Measurements from ENCODE around the gene TJP1. TPM values are rescaled to one million over a fixed set of nuclear protein-coding genes. Genes with fewer than 3 reads are reported as not detected.

The TJP1 gene
- polyA plus RNA-seq, 1 donor (not counting 4 experiments of a cell fraction or from before 2014, with no cell fraction given) = 54.7 TPM

DNA sequence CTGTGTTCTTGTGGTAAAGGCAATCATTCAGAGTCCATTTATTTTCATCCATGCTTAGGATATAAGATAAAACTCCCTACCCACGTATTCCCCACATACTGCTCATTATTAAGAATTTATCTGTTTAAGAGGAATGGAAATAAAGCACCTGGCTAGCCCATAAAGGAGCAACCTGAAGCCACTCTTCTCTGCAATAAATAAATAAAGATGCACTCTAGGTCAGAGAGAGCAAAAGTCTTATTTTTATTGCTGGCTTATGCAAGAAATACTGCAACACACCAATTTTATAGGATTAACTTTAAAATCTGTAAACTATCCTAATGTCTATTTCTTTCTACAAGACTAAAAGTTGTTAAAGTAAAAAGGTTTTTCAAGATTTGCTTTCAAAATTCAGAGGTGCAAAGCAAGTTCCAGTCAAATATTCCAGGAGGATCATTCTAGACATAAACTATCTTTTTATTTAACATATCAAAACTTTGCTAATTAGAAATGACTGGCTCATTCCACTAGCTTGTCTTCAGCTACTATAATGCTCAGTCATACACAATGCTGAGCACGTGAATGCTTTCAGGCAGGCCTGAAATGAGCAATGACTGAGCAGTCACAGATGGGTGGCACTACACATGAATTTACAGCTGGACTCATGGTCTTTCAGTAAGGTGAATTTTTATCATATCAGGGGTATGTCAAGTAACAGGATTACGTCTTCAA is 7.1 kb downstream of the TJP1 start:
- no peak for DNase-seq (ENCODE audit: low read depth, low spot score)
- H3K79me2 ChIP-seq (ENCODE audit: control insufficient read depth, insufficient read depth, low read length) = peaks cover 97% of the 10 kb centered on the region
- peak; percentile 72 for FAIRE-seq
- peaks cover 23% of the 10 kb centered on the region for H4K20me1 ChIP-seq (ENCODE audit: control insufficient read depth, extremely low read depth, insufficient read depth, low read length)
- H3K4me3 ChIP-seq (ENCODE audit: control insufficient read depth in 2 of 3, extremely low read depth in 1 of 3, insufficient read depth in 2 of 3, low read depth in 1 of 3, low read length in 3 of 3) = no peak overlapping the region
- peaks cover 0 to 3% of the 10 kb centered on the region in 2 experiments for H3K36me3 ChIP-seq (ENCODE audit: control insufficient read depth in 2 of 2, extremely low read depth in 1 of 2, insufficient read depth in 2 of 2, low read length in 2 of 2)
- no peaks in the 10 kb centered on the region for H3K9me3 ChIP-seq (ENCODE audit: control insufficient read depth, low read depth, low read length)
- H3K4me2 ChIP-seq (ENCODE audit: control insufficient read depth, extremely low read depth, insufficient read depth, low read depth, low read length) = no peak overlapping the region
- no peaks in the 10 kb centered on the region for H3K27me3 ChIP-seq (ENCODE audit: control insufficient read depth, extremely low read depth, insufficient read depth, low read length)
- no peak overlapping the region for H2AFZ ChIP-seq (ENCODE audit: control insufficient read depth, low read length)
- dilution Hi-C loops (cut with MboI; ENCODE audit: extremely low pct_ligation_motif_present, low sequenced_read_pairs) = no loop called here
- no peak for TF ChIP-seq EZH2 (IDR thresholded peaks at IDR 0.05; ENCODE audit: low read length)
- TF ChIP-seq, protein P1, sequence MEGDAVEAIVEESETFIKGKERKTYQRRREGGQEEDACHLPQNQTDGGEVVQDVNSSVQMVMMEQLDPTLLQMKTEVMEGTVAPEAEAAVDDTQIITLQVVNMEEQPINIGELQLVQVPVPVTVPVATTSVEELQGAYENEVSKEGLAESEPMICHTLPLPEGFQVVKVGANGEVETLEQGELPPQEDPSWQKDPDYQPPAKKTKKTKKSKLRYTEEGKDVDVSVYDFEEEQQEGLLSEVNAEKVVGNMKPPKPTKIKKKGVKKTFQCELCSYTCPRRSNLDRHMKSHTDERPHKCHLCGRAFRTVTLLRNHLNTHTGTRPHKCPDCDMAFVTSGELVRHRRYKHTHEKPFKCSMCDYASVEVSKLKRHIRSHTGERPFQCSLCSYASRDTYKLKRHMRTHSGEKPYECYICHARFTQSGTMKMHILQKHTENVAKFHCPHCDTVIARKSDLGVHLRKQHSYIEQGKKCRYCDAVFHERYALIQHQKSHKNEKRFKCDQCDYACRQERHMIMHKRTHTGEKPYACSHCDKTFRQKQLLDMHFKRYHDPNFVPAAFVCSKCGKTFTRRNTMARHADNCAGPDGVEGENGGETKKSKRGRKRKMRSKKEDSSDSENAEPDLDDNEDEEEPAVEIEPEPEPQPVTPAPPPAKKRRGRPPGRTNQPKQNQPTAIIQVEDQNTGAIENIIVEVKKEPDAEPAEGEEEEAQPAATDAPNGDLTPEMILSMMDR (optimal IDR thresholded peaks at IDR 0.05 in 1 of 3, IDR thresholded peaks at IDR 0.05 in 1 of 3, conservative IDR thresholded peaks at IDR 0.05 in 1 of 3; ENCODE audit: extremely low read depth in 1 of 3, insufficient read depth in 2 of 3, low read length in 3 of 3) = peak in 1 of 3 experiments; percentile 15
- H3K9ac ChIP-seq (ENCODE audit: control insufficient read depth, extremely low read depth, insufficient read depth, low read length) = no peak overlapping the region
- peaks cover 43% of the 10 kb centered on the region for H3K4me1 ChIP-seq (ENCODE audit: control insufficient read depth, extremely low read depth, insufficient read depth, low read length)
- H3K9me1 ChIP-seq (ENCODE audit: control insufficient read depth, extremely low read depth, insufficient read depth, low read length) = peaks cover 4% of the 10 kb centered on the region
- no peak overlapping the region for H3K27ac ChIP-seq (ENCODE audit: control insufficient read depth, insufficient read depth, low read length)

DNA sequence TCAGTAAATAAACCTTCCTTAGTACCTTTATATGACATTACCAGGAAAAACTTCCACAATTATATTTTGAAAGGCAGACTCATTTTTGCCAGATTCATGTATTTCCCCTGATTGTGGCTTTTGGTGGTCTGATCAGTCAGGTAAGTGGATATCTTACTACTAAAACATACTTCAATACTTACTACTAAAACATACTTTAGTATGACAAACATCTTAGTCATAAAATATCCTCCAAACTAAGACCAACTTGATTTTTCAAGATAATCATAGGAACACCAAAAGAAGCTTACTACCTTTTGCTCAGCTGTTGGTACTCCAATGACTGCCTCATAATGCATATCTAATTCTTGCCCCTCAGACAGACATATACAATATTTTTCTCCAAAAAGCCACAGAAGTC is 9.3 kb downstream of the TJP1 start:
- TF ChIP-seq EZH2 (IDR thresholded peaks at IDR 0.05; ENCODE audit: low read length) = no peak
- TF ChIP-seq, protein P1 (optimal IDR thresholded peaks at IDR 0.05 in 1 of 3, IDR thresholded peaks at IDR 0.05 in 1 of 3, conservative IDR thresholded peaks at IDR 0.05 in 1 of 3; ENCODE audit: extremely low read depth in 1 of 3, insufficient read depth in 2 of 3, low read length in 3 of 3) = no peak
- Histone ChIP-seq H3K36me3 (ENCODE audit: control insufficient read depth in 2 of 2, extremely low read depth in 1 of 2, insufficient read depth in 2 of 2, low read length in 2 of 2) (peaks cover 0 to 3% of the 10 kb centered on the region in 2 experiments), H3K27me3 (ENCODE audit: control insufficient read depth, extremely low read depth, insufficient read depth, low read length) (no peaks in the 10 kb centered on the region), H3K9me1 (ENCODE audit: control insufficient read depth, extremely low read depth, insufficient read depth, low read length) (peaks cover 4% of the 10 kb centered on the region), H3K79me2 (ENCODE audit: control insufficient read depth, insufficient read depth, low read length) (peaks cover 97% of the 10 kb centered on the region), H3K4me2 (ENCODE audit: control insufficient read depth, extremely low read depth, insufficient read depth, low read depth, low read length) (peak overlapping the region; percentile 45), H3K4me3 (ENCODE audit: control insufficient read depth in 2 of 3, extremely low read depth in 1 of 3, insufficient read depth in 2 of 3, low read depth in 1 of 3, low read length in 3 of 3) (no peak overlapping the region), H3K27ac (ENCODE audit: control insufficient read depth, insufficient read depth, low read length) (peak overlapping the region; percentile 33), H4K20me1 (ENCODE audit: control insufficient read depth, extremely low read depth, insufficient read depth, low read length) (peaks cover 24% of the 10 kb centered on the region), H3K9me3 (ENCODE audit: control insufficient read depth, low read depth, low read length) (no peaks in the 10 kb centered on the region), H2AFZ (ENCODE audit: control insufficient read depth, low read length) (no peak overlapping the region), H3K9ac (ENCODE audit: control insufficient read depth, extremely low read depth, insufficient read depth, low read length) (no peak overlapping the region), H3K4me1 (ENCODE audit: control insufficient read depth, extremely low read depth, insufficient read depth, low read length) (peaks cover 35% of the 10 kb centered on the region)
- DNase-seq (ENCODE audit: low read depth, low spot score) (no peak), FAIRE-seq (no peak)
- dilution Hi-C loops (cut with MboI; ENCODE audit: extremely low pct_ligation_motif_present, low sequenced_read_pairs) = no loop called here
